ENCODE results near the gene ACSS2. TPM values are rescaled to one million over a fixed set of nuclear protein-coding genes. Genes with fewer than 3 reads are reported as not detected.

Gene ACSS2
- total RNA-seq, 4 donors from 2014 or later, result 68.4 to 112 (median 94.3) TPM

DNA sequence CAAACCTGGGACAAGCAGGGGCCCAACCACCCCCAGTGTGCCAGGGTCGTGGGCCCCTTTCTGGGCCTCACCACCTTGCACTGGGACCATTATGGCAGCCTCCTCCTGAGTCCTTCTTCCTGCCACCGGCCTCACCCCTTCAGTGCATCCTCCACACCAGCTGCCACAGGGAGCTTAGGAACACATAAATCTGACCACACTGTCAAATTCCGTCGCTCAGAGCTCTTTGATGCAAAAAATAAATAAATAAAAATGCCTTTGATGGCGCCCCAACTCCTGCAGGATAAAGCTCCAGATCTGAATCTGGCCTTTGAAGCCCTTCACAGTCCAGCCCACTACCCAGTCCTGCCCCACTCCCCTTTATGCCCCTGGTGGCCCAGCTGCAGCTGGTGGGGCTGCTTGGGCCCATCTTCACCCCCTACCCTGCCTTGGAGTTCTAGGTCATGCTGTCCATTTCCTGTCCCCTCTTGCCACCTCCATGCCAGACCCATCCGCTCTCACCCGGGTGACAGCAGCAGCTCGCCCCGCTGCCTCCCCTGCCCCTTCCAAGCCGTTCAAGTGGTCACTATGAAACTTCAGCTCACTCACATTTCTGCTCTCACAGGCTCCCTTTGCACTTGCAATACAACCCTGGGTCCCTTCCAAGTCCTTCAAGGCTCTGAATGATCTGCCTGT is 95.3 kb downstream of the ACSS2 start:
- H3K27ac ChIP-seq, result no peak overlapping the region
- no peak overlapping the region for H3K4me3 ChIP-seq
- WGBS, 2 donors, result 77 to 80% methylated on average over 10 of the region's 10 CpGs
- no peak for DNase-seq (ENCODE audit: low spot score in 2 of 2)
- TF ChIP-seq, protein P1, sequence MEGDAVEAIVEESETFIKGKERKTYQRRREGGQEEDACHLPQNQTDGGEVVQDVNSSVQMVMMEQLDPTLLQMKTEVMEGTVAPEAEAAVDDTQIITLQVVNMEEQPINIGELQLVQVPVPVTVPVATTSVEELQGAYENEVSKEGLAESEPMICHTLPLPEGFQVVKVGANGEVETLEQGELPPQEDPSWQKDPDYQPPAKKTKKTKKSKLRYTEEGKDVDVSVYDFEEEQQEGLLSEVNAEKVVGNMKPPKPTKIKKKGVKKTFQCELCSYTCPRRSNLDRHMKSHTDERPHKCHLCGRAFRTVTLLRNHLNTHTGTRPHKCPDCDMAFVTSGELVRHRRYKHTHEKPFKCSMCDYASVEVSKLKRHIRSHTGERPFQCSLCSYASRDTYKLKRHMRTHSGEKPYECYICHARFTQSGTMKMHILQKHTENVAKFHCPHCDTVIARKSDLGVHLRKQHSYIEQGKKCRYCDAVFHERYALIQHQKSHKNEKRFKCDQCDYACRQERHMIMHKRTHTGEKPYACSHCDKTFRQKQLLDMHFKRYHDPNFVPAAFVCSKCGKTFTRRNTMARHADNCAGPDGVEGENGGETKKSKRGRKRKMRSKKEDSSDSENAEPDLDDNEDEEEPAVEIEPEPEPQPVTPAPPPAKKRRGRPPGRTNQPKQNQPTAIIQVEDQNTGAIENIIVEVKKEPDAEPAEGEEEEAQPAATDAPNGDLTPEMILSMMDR (IDR thresholded peaks at IDR 0.05), result no peak
- TF ChIP-seq POLR2A (IDR thresholded peaks at IDR 0.05) (no peak), EP300 (IDR thresholded peaks at IDR 0.05) (no peak)
- H3K4me1 ChIP-seq, result no peaks in the 10 kb centered on the region
- no peaks in the 10 kb centered on the region for H3K27me3 ChIP-seq
- no peaks in the 10 kb centered on the region for H3K9me3 ChIP-seq
- H3K36me3 ChIP-seq, result no peaks in the 10 kb centered on the region

DNA sequence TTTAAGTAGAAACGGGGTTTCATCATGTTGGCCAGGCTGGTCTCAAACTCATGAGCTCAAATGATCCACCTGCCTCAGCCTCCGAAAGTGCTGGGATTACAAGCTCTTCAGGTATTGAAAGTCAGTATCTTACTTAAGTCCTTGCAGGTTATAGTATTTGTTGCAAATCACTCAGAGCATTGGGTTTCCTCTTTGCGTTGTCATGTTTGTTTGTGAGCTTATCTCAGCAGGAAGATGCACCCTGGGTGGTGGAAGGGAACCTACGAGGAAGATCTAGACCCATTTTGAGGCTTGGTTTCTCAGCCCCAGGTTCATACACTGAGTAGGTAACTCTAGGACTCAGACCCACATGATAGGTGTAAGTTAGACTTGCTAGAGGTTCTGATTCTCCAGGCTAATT is 97.8 kb downstream of the ACSS2 start:
- no peaks in the 10 kb centered on the region for H3K9me3 ChIP-seq
- WGBS, 2 donors, result 64 to 78% methylated on average over 4 of the region's 4 CpGs
- TF ChIP-seq POLR2A (IDR thresholded peaks at IDR 0.05), result no peak
- TF ChIP-seq, protein P1 (IDR thresholded peaks at IDR 0.05), result no peak
- no peak for TF ChIP-seq EP300 (IDR thresholded peaks at IDR 0.05)
- no peak for DNase-seq (ENCODE audit: low spot score in 2 of 2)
- no peaks in the 10 kb centered on the region for H3K27me3 ChIP-seq
- no peak overlapping the region for H3K27ac ChIP-seq
- no peaks in the 10 kb centered on the region for H3K36me3 ChIP-seq
- no peaks in the 10 kb centered on the region for H3K4me1 ChIP-seq
- no peak overlapping the region for H3K4me3 ChIP-seq

DNA sequence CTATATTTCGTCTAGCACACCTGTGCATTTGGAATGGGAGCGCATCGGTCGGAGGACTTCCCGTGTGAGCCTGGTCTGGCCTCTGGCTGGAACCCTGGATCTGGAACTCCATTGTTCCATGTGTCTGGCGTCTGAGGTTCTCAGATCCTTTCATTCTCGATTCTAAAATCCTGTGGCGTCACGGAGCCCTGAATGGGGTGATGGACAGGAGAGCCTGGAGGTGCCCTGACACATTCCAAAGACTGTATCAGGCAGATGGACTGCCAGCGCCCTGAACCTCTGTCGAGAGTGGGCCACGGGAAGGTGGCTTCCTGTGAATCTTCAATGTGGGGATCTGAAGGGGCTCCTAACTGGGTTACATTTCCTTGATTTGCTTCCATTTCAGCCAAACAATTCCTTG is 99.9 kb downstream of the ACSS2 start:
- no peaks in the 10 kb centered on the region for H3K36me3 ChIP-seq
- no peaks in the 10 kb centered on the region for H3K4me1 ChIP-seq
- peaks cover 0 to 4% of the 10 kb centered on the region in 2 donors for H3K27me3 ChIP-seq
- no peak for DNase-seq (ENCODE audit: low spot score in 2 of 2)
- no peak overlapping the region for H3K27ac ChIP-seq
- 73 to 79% methylated on average over 12 of the region's 12 CpGs for WGBS, 2 donors
- H3K9me3 ChIP-seq, result no peaks in the 10 kb centered on the region
- no peak overlapping the region for H3K4me3 ChIP-seq
- no peak for TF ChIP-seq POLR2A (IDR thresholded peaks at IDR 0.05)
- TF ChIP-seq EP300 (IDR thresholded peaks at IDR 0.05), result no peak
- TF ChIP-seq, protein P1 (IDR thresholded peaks at IDR 0.05), result no peak

Other genes starting within 250 kb of the ACSS2 start
- 10 to 100 TPM; 20.6 to 31.5 (median 27.7) TPM for gene PIGU, start 199.5 kb upstream of the ACSS2 start, total RNA-seq
- gene TP53INP2, start 172.3 kb upstream of the ACSS2 start, total RNA-seq, result 10 to 100 TPM; 11.9 to 19.5 (median 18.1) TPM
- gene NCOA6, start 51.0 kb upstream of the ACSS2 start, total RNA-seq, result 10 to 100 TPM; 16.9 to 26.1 (median 24.0) TPM
- 10 to 100 TPM; 19.6 to 41.7 (median 28.4) TPM for gene GGT7, start 3.8 kb upstream of the ACSS2 start, total RNA-seq
- 10 to 100 TPM; 28.8 to 61.6 (median 47.0) TPM for gene GSS, start 79.2 kb downstream of the ACSS2 start, total RNA-seq
- 1 to 10 TPM; 3.3 to 5.3 (median 4.0) TPM for gene MYH7B, start 79.3 kb downstream of the ACSS2 start, total RNA-seq
- gene TRPC4AP, start 216.2 kb downstream of the ACSS2 start, total RNA-seq, result 100 to 1,000 TPM in 1 of 4 donors, 10 to 100 TPM in 3; 63.4 to 101 (median 76.4) TPM

Data from tibial nerve (tissue), 4 donors.